Daoy (cell line): ENCODE results near the gene ANAPC10. TPM values are rescaled to one million over a fixed set of nuclear protein-coding genes. Genes with fewer than 3 reads are reported as not detected.
"Not testable (repeated sequence)": the region's sequence is repeated elsewhere in the genome, so short reads cannot be mapped to it uniquely, and the experiment has no call there.

Source experiments
- DNase-seq: peaks from one replicate; pipeline ENCODE4 v3.0.0-alpha.2; 2015; ENCODE audit warnings: low read depth
- total RNA-seq: library from RNA; depleted of rRNA; stranded (reverse); fragments of >200 nt; shearing (Covaris generic); gene quantifications from 2 replicates; pipeline ENCODE4 v1.2.3, GENCODE V29; 2014; rRNA removed

ANAPC10 gene
- total RNA-seq, 1 experiment from 2014 or later = 25.9 TPM

GRCh38 chr4:145010315-145010714 is 87.7 kb downstream of the ANAPC10 start:
- not testable (repeated sequence) for DNase-seq

DNA sequence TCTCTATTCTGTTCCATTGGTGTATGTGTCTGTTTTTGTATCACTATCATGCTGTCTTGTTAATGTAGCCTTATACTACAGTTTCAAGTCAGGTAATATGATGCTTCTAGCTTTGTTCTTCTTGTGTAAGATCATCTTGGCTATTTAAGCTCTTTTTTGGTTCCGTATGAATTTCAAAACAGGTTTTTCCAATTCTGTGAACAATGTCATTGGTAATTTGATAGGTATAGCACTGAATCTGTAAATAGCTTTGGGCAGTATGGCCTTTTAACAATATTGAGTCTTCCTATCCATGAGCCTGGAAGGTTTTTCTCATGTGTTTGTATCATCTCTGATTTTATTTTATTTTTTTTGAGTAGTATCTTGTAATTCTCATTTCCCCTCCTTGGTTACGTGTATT is 94.3 kb downstream of the ANAPC10 start:
- no peak for DNase-seq

DNA sequence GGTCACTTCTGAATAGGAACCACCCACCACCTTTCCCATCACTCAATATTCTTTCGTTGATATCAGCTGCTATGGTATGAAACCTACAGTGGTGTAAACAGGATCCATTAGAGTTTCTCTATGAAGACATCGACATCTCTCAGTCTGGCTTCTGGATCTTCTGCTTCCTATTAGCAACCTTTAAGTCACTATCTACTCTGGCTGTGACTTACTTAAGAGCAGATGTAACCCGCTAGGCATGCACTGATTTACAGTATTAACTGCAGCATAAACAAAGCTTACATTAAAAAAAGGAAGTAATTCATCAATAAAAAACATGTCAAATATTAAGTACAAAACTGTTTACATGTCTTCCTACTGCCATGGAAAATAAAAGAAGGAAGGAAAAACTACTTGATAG is 96.4 kb downstream of the ANAPC10 start:
- DNase-seq = no peak

DNA sequence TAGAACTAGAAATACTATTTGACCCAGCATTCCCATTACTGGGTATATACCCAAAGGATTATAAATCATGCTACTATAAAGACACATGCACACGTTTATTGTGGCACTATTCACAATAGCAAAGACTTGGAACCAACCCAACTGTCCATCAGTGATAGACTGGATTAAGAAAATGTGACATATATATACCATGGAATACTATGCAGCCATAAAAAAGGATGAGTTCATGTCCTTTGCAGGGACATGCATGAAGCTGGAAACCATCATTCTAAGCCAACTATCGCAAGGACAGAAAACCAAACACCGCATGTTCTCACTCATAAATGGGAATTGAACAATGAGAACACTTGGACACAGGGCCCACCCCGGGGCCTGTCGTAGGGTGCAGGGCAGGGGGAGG is 97.3 kb downstream of the ANAPC10 start:
- not testable (repeated sequence) for DNase-seq

DNA sequence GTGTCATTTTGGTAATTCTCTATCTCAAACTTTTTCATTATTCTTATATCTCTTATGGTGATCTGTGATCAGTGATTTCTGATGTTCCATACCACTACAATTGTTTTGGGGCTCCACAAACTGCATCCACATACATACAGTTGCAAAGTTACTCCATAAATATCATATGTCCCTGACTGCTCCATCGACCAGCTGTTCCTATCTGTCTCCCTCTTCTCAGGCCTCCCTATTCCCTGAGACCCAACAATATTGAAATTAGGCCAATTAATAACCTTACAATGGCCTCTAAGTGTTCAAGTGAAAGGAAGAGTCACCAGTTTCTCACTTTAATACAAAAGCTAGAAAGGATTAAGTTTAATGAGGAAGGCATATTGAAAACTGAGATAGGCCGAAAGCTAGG is 108.7 kb downstream of the ANAPC10 start:
- no peak for DNase-seq

DNA sequence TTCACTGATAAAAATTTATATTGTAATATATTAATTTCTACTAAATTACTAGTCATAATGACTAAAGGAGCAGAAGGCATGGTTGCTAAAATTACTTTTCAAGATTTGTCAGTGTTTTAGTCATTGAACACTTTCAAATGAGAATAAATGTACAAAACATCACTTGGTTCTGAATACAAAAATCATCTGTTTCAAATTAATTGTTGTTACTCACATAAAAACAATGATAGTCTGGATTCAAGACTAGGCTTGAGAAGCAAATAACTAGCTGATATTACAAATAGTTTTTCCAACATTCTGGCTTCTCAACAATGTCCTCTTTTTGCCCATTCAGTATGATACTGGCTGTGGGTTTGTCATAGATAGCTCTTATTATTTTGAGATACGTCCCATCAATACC is 112.5 kb downstream of the ANAPC10 start:
- no peak for DNase-seq

DNA sequence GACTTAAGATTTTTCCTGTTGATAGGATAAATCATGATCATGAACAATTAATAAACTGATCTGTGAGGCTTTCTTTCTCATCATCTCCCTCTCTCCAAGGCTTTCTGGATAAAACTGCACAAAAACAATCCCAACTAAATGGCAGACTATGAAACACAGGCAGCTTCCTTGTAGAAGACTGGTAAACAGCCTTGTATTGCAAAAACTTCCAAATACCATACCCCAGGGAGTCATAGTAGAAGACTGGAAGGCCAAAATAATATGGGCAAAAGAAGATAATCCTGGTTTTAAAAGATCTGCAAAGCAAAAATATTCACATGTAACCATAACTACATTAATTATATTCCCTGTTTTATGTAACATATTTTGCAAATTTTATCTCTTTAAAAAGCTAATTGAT is 113.0 kb downstream of the ANAPC10 start:
- no peak for DNase-seq

GRCh38 chr4:144984241-144984640 is 113.8 kb downstream of the ANAPC10 start:
- DNase-seq = no peak

DNA sequence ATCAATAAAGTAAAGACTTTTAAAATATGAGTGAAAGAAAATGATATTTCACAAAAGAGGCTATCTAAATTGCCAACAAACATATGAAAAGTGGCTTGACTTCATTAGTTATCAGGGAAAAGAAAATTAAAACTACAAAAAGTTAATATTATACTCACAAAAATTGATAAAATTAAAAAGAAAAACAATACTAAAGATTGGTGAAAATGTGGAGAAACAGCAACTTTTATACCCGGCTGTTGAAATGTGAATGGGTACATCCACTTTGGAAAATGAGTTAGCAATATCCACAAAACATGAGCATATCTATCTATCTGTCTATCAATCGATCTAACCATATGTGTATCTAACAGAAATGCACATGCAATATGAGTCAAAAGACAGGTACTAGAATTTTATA is 122.3 kb downstream of the ANAPC10 start:
- DNase-seq = no peak

- DNase-seq = no peak
These were observed 127.4 kb downstream of the ANAPC10 start for GRCh38 chr4:144970597-144970996.

- no peak for DNase-seq
These were observed 128.2 kb downstream of the ANAPC10 start for GRCh38 chr4:144969821-144970220.

- no peak for DNase-seq
These were observed 129.4 kb downstream of the ANAPC10 start for GRCh38 chr4:144968606-144969005.

GRCh38 chr4:144967161-144967560 is 130.8 kb downstream of the ANAPC10 start:
- DNase-seq = no peak

- DNase-seq = no peak
These were observed 135.7 kb downstream of the ANAPC10 start for GRCh38 chr4:144962300-144962699.

- no peak for DNase-seq
These were observed 142.9 kb downstream of the ANAPC10 start for GRCh38 chr4:144955104-144955503.

- no peak for DNase-seq
These were observed 143.8 kb downstream of the ANAPC10 start for GRCh38 chr4:144954230-144954629.

DNA sequence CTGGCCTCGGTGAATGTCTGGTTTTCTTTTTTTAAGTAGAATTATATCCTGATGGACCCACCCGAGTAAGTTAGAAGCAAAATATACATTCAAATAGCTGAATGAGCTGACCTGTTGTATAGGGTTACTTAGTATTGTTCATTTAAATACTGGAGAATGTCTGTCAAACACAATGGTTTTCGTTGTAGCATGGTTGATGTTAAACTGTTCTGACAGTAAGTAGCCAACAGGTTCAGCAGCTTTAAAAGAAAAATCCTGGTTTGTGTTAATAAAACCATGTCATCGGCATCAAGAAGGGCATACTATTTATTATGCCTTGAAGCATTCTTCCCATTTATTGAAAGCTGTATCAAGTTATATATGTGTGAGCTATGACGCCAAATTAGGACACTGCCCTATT is 149.6 kb downstream of the ANAPC10 start:
- no peak for DNase-seq

GRCh38 chr4:144948009-144948408 is 150.0 kb downstream of the ANAPC10 start:
- peak; percentile 2 for DNase-seq

Other genes with a start within 250 kb of the ANAPC10 start
- gene ABCE1, start 115 bp upstream of the ANAPC10 start, total RNA-seq = 159 and 171 TPM in 2 replicates
- gene OTUD4, start 82.4 kb upstream of the ANAPC10 start, total RNA-seq = 5.0 and 10.5 TPM in 2 replicates